Activated T-helper 1 cell treated with anti-CD3 and anti-CD28 coated beads, Interleukin-12 subunit alpha, Interleukin-12 subunit beta, Interleukin-2, Interleukin-4 antibody, amounts not matched to agents 30 ng/mL and 10 ng/mL and 1 ng/mL, durations not matched to agents 14 hours and 24 hours and 36 hours (primary cell): ENCODE results near the gene SPNS2. TPM values are rescaled to one million over a fixed set of nuclear protein-coding genes. Genes with fewer than 3 reads are reported as not detected.
A peak's percentile ranks its signal among the peaks of the same experiment; 100 is the strongest.

Experiments
- DNase-seq: peaks from one replicate; pipeline ENCODE4 v3.0.0; 2021; ENCODE audit warnings: low spot score
- H3K27ac Mint-ChIP-seq: one replicate; pipeline ENCODE4 v1.8.0; 2021; ENCODE audit warnings: mild to moderate bottlenecking, mixed read lengths
- H3K27me3 Mint-ChIP-seq: one replicate; pipeline ENCODE4 v1.8.0; 2022; ENCODE audit warnings: mild to moderate bottlenecking, moderate library complexity, mixed read lengths; ENCODE audit not compliant: insufficient read depth
- H3K36me3 Mint-ChIP-seq: one replicate; pipeline ENCODE4 v1.8.0; 2021; ENCODE audit warnings: low read depth, mixed read lengths
- H3K4me1 Mint-ChIP-seq: one replicate; pipeline ENCODE4 v1.8.0; 2021; ENCODE audit warnings: low read depth, mixed read lengths
- H3K4me3 Mint-ChIP-seq: one replicate; pipeline ENCODE4 v1.8.0; 2021; ENCODE audit warnings: mild to moderate bottlenecking, moderate library complexity, mixed read lengths
- H3K9me3 Mint-ChIP-seq: one replicate; pipeline ENCODE4 v1.8.0; 2021; ENCODE audit warnings: mixed read lengths
- intact Hi-C: fragments of 100-400 bp; cut with micrococcal nuclease; formaldehyde crosslinking; loops from one replicate; pipeline ENCODE4 v1.15.1; 2024
- total RNA-seq: library from RNA; stranded (reverse); gene quantifications from 2 replicates; pipeline ENCODE4 v1.2.3, GENCODE V29; 2022

SPNS2 gene
- total RNA-seq, 1 donor from 2014 or later: not detected

GRCh38 chr17:4485676-4486646, 12.7 kb upstream of the SPNS2 start:
- Mint-ChIP-seq H3K36me3 (no peaks in the 10 kb centered on the region), H3K4me3 (peak overlapping the region; percentile 84), H3K27me3 (peaks cover 2% of the 10 kb centered on the region), H3K27ac (peak overlapping the region; percentile 61), H3K9me3 (no peaks in the 10 kb centered on the region), H3K4me1 (peaks cover 24% of the 10 kb centered on the region)
- DNase-seq: peak; percentile 34
- intact Hi-C loops: no loop called here

GRCh38 chr17:4487296-4487695, 11.4 kb upstream of the SPNS2 start:
- intact Hi-C loops: no loop called here
- H3K27ac Mint-ChIP-seq: no peak overlapping the region
- H3K36me3 Mint-ChIP-seq: no peaks in the 10 kb centered on the region
- H3K27me3 Mint-ChIP-seq: peaks cover 2% of the 10 kb centered on the region
- no peaks in the 10 kb centered on the region for H3K9me3 Mint-ChIP-seq
- no peak for DNase-seq
- peaks cover 18% of the 10 kb centered on the region for H3K4me1 Mint-ChIP-seq
- peak overlapping the region; percentile 3 for H3K4me3 Mint-ChIP-seq

- H3K27ac Mint-ChIP-seq: no peak overlapping the region
- H3K27me3 Mint-ChIP-seq: no peaks in the 10 kb centered on the region
- peaks cover 22% of the 10 kb centered on the region for H3K4me1 Mint-ChIP-seq
- H3K36me3 Mint-ChIP-seq: no peaks in the 10 kb centered on the region
- intact Hi-C loops: no loop called here
- no peaks in the 10 kb centered on the region for H3K9me3 Mint-ChIP-seq
- no peak overlapping the region for H3K4me3 Mint-ChIP-seq
- no peak for DNase-seq
Observed at GRCh38 chr17:4487820-4488716, 10.6 kb upstream of the SPNS2 start.

GRCh38 chr17:4488989-4489595, 9.6 kb upstream of the SPNS2 start:
- Mint-ChIP-seq H3K9me3 (no peaks in the 10 kb centered on the region), H3K36me3 (no peaks in the 10 kb centered on the region), H3K4me3 (no peak overlapping the region), H3K4me1 (peaks cover 25% of the 10 kb centered on the region), H3K27me3 (no peaks in the 10 kb centered on the region), H3K27ac (no peak overlapping the region)
- intact Hi-C loops: no loop called here
- DNase-seq: no peak

GRCh38 chr17:4490109-4490591, 8.5 kb upstream of the SPNS2 start:
- no peaks in the 10 kb centered on the region for H3K27me3 Mint-ChIP-seq
- no peaks in the 10 kb centered on the region for H3K9me3 Mint-ChIP-seq
- intact Hi-C loops: no loop called here
- H3K4me1 Mint-ChIP-seq: peaks cover 21% of the 10 kb centered on the region
- DNase-seq: no peak
- H3K4me3 Mint-ChIP-seq: no peak overlapping the region
- H3K36me3 Mint-ChIP-seq: no peaks in the 10 kb centered on the region
- H3K27ac Mint-ChIP-seq: no peak overlapping the region

GRCh38 chr17:4490637-4491061, 8.0 kb upstream of the SPNS2 start:
- intact Hi-C loops: no loop called here
- Mint-ChIP-seq H3K4me3 (no peak overlapping the region), H3K27ac (no peak overlapping the region), H3K27me3 (no peaks in the 10 kb centered on the region), H3K4me1 (peaks cover 19% of the 10 kb centered on the region), H3K36me3 (no peaks in the 10 kb centered on the region), H3K9me3 (no peaks in the 10 kb centered on the region)
- no peak for DNase-seq

GRCh38 chr17:4492721-4493561, 5.7 kb upstream of the SPNS2 start:
- intact Hi-C loops: no loop called here
- Mint-ChIP-seq H3K36me3 (no peaks in the 10 kb centered on the region), H3K4me3 (no peak overlapping the region), H3K9me3 (no peaks in the 10 kb centered on the region), H3K27me3 (peaks cover 11% of the 10 kb centered on the region), H3K4me1 (peaks cover 7% of the 10 kb centered on the region), H3K27ac (no peak overlapping the region)
- peak; percentile 24 for DNase-seq

GRCh38 chr17:4497101-4497824, 1.4 kb upstream of the SPNS2 start:
- Mint-ChIP-seq H3K4me1 (peaks cover 13% of the 10 kb centered on the region), H3K27me3 (peaks cover 35% of the 10 kb centered on the region), H3K4me3 (no peak overlapping the region), H3K36me3 (no peaks in the 10 kb centered on the region), H3K9me3 (no peaks in the 10 kb centered on the region), H3K27ac (no peak overlapping the region)
- no peak for DNase-seq
- intact Hi-C loops: loop anchor here (5.0 kb wide), 1 partner anchor 75 kb away; no protein-coding TSS in a partner anchor

- peaks cover 47% of the 10 kb centered on the region for H3K27me3 Mint-ChIP-seq
- intact Hi-C loops: loop anchor here (1.0 to 5.0 kb wide), 2 partner anchors 18 to 77 kb away; no protein-coding TSS in a partner anchor
- peak overlapping the region; percentile 72 for H3K4me3 Mint-ChIP-seq
- DNase-seq: no peak
- no peaks in the 10 kb centered on the region for H3K9me3 Mint-ChIP-seq
- no peak overlapping the region for H3K27ac Mint-ChIP-seq
- no peaks in the 10 kb centered on the region for H3K36me3 Mint-ChIP-seq
- peaks cover 17% of the 10 kb centered on the region for H3K4me1 Mint-ChIP-seq
Observed at GRCh38 chr17:4499431-4500190, 930 bp downstream of the SPNS2 start.

- H3K36me3 Mint-ChIP-seq: no peaks in the 10 kb centered on the region
- H3K9me3 Mint-ChIP-seq: no peaks in the 10 kb centered on the region
- no peak overlapping the region for H3K27ac Mint-ChIP-seq
- peaks cover 23% of the 10 kb centered on the region for H3K4me1 Mint-ChIP-seq
- H3K4me3 Mint-ChIP-seq: peak overlapping the region; percentile 21
- intact Hi-C loops: no loop called here
- DNase-seq: no peak
- H3K27me3 Mint-ChIP-seq: peaks cover 48% of the 10 kb centered on the region
Observed at GRCh38 chr17:4500191-4500571, 1.5 kb downstream of the SPNS2 start.
